ENCODE results near the gene EGR2. TPM values are rescaled to one million over a fixed set of nuclear protein-coding genes. Genes with fewer than 3 reads are reported as not detected.

EGR2 gene
- total RNA-seq, 4 donors from 2014 or later: 0.82 to 1.3 TPM; not detected in 2

- Histone ChIP-seq H3K27ac (no peak overlapping the region), H3K9me3 (no peaks in the 10 kb centered on the region), H3K4me1 (peaks cover 16 to 31% (median 28%) of the 10 kb centered on the region in 4 donors), H3K36me3 (no peaks in the 10 kb centered on the region), H3K27me3 (peaks cover 16% of the 10 kb centered on the region), H3K4me3 (no peak overlapping the region)
- 86 to 89% methylated on average over 8 of the region's 8 CpGs for WGBS, 2 donors (ENCODE audit: low coverage in 1 of 2)
- intact Hi-C loops (cut with DNase I; ENCODE audit: low total_unique reads): loop anchor here (10.0 kb wide), 1 partner anchor 216 kb away; no protein-coding TSS in a partner anchor
- no peak for DNase-seq
- in situ Hi-C loops (cut with MboI; ENCODE audit: low pct_ligation_motif_present in 1 of 4, low pct_unique_long_range_greater_than_20kb in 1 of 4, low sequenced_read_pairs in 3 of 4): loop anchor here in 3 of 4 donors (10.0 to 25.0 kb wide), 2 partner anchors 216 to 352 kb away; no protein-coding TSS in a partner anchor
- TF ChIP-seq POLR2A (IDR thresholded peaks at IDR 0.05) (no peak), POLR2AphosphoS5 (IDR thresholded peaks at IDR 0.05) (no peak), EP300 (IDR thresholded peaks at IDR 0.05; ENCODE audit: low read depth) (no peak), CTCF (IDR thresholded peaks at IDR 0.05) (no peak)
Measured at GRCh38 chr10:62810156-62810902, 5.8 kb downstream of the EGR2 start.

GRCh38 chr10:62806251-62806650 lies 9.9 kb downstream of the EGR2 start:
- no peaks in the 10 kb centered on the region for H3K9me3 ChIP-seq
- no peak for DNase-seq
- no peaks in the 10 kb centered on the region for H3K27me3 ChIP-seq
- no peak for TF ChIP-seq POLR2AphosphoS5 (IDR thresholded peaks at IDR 0.05)
- TF ChIP-seq CTCF (IDR thresholded peaks at IDR 0.05): no peak
- TF ChIP-seq POLR2A (IDR thresholded peaks at IDR 0.05): no peak
- 0 to 18% methylated on average over 1 of the region's 1 CpG for WGBS, 2 donors (ENCODE audit: low coverage in 1 of 2)
- peak overlapping the region in 2 of 4 donors; percentile 93 to 98 for H3K27ac ChIP-seq
- intact Hi-C loops (cut with DNase I; ENCODE audit: low total_unique reads): loop anchor here (10.0 kb wide), 1 partner anchor 349 kb away; no protein-coding TSS in a partner anchor
- peaks cover 11 to 30% (median 23%) of the 10 kb centered on the region in 4 donors for H3K4me1 ChIP-seq
- in situ Hi-C loops (cut with MboI; ENCODE audit: low pct_ligation_motif_present in 1 of 4, low pct_unique_long_range_greater_than_20kb in 1 of 4, low sequenced_read_pairs in 3 of 4): loop anchor here in 2 of 4 donors (25.0 kb wide), 1 partner anchor 356 kb away; no protein-coding TSS in a partner anchor
- no peaks in the 10 kb centered on the region for H3K36me3 ChIP-seq
- peak overlapping the region in 2 of 4 donors; percentile 63 to 86 for H3K4me3 ChIP-seq

DNA sequence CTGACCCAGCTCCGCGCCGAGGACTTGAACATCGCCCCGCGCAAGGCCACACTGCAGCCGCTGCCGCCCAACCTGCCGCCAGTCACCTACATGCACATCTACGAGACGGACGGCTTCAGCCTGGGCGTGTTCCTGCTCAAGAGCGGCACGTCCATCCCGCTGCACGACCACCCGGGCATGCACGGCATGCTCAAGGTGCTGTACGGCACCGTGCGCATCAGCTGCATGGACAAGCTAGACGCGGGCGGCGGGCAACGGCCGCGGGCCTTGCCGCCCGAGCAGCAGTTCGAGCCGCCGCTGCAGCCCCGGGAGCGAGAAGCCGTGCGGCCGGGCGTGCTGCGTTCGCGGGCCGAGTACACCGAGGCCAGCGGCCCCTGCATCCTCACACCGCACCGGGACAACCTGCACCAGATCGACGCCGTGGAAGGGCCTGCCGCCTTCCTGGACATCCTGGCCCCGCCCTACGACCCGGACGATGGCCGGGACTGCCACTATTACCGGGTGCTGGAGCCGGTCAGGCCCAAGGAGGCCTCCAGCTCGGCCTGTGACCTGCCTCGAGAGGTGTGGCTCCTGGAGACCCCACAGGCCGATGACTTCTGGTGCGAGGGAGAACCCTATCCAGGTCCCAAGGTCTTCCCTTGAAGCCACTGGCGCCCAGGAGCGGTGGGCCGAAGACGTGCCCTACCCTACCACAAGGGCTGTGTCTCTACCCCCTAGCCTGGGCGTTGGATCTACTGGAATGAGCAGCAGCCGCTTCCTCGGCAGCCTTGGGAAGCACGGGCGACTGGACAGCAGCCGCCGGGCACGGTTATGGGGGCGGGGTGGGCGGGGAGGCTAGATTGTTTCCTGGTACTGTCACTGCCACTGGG lies 10.7 kb downstream of the EGR2 start:
- 2% methylated on average over 64 of the region's 77 CpGs; no CpG with 5 or more reads in 1 of the 2 donors for WGBS, 2 donors (ENCODE audit: low coverage in 1 of 2)
- intact Hi-C loops (cut with DNase I; ENCODE audit: low total_unique reads) (loop anchor here (10.0 kb wide), 1 partner anchor 349 kb away; no protein-coding TSS in a partner anchor), in situ Hi-C loops (cut with MboI; ENCODE audit: low pct_ligation_motif_present in 1 of 4, low pct_unique_long_range_greater_than_20kb in 1 of 4, low sequenced_read_pairs in 3 of 4) (loop anchor here in 2 of 4 donors (25.0 kb wide), 1 partner anchor 357 kb away; no protein-coding TSS in a partner anchor)
- peak; percentile 56 for DNase-seq
- H3K4me1 ChIP-seq: peaks cover 11 to 30% (median 23%) of the 10 kb centered on the region in 4 donors
- peak overlapping the region; percentile 55 to 97 (median 74) for H3K4me3 ChIP-seq
- H3K9me3 ChIP-seq: no peaks in the 10 kb centered on the region
- H3K36me3 ChIP-seq: no peaks in the 10 kb centered on the region
- H3K27me3 ChIP-seq: no peaks in the 10 kb centered on the region
- TF ChIP-seq CTCF (IDR thresholded peaks at IDR 0.05): no peak
- no peak for TF ChIP-seq EP300 (IDR thresholded peaks at IDR 0.05; ENCODE audit: low read depth)
- peak in 1 of 3 donors; percentile 15 for TF ChIP-seq POLR2AphosphoS5 (IDR thresholded peaks at IDR 0.05)
- TF ChIP-seq POLR2A (IDR thresholded peaks at IDR 0.05): no peak
- H3K27ac ChIP-seq: peak overlapping the region; percentile 89 to 98 (median 92)
